HG02884 (cell line): Measurements from ENCODE around the gene SEMA3G.

Source experiments
- ATAC-seq: cut with Tn5 transposase; IDR thresholded peaks from one replicate; pipeline ENCODE4 v1.9.1; 2021; ENCODE audit warnings: mild to moderate bottlenecking, moderate library complexity; ENCODE audit not compliant: unreplicated experiment

The SEMA3G gene

DNA sequence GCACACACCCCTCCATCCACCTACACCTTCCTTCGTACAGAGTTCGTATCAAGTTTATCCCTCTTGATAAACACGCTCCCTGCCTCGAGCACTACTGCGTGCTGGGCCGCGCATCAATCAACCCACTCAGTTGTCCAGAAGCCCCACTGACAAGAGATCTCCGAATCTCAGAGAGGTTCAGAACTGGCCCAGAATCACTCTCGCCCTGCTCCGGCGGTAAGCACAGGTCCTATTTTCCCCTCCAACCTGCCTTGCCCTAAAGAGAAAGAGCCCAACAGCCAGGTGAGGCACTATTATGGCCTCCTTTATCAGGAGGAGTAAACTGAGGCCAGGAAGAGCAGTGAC lies 10.0 kb upstream of the SEMA3G start:
- ATAC-seq, result no peak

DNA sequence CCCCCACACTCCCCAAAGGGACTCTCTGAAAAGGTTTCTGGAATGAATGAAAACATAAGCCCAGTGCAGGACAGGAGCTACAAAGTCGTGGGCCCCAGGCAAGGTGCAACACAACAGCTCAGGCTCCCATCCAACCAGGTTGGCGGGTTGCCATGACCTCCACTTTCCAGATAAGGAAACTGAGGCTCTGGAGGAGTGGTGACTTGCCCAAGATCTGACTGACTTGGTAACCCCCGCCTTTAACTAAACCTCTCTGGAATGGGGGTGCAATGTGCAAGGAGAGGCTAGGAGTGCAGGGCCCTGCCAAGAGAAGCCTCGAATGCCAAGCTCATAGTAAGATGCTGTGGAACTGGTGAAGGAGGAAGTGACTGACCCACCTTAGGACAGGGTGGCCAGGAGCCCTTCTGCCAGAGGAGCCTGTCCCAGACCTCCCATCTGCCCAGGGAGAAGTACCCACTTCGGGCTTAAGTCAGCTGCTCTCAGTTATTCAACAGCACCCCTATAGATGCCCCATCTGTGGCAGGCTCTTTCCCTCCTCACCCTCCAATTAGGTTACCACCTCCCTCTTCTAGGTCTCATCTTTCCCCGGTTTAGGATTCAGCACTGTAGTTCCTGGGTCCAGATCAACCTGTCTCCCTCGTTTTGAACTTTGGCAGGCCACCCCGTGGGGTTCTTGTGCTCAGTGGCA lies 9.5 kb upstream of the SEMA3G start:
- ATAC-seq, result no peak

DNA sequence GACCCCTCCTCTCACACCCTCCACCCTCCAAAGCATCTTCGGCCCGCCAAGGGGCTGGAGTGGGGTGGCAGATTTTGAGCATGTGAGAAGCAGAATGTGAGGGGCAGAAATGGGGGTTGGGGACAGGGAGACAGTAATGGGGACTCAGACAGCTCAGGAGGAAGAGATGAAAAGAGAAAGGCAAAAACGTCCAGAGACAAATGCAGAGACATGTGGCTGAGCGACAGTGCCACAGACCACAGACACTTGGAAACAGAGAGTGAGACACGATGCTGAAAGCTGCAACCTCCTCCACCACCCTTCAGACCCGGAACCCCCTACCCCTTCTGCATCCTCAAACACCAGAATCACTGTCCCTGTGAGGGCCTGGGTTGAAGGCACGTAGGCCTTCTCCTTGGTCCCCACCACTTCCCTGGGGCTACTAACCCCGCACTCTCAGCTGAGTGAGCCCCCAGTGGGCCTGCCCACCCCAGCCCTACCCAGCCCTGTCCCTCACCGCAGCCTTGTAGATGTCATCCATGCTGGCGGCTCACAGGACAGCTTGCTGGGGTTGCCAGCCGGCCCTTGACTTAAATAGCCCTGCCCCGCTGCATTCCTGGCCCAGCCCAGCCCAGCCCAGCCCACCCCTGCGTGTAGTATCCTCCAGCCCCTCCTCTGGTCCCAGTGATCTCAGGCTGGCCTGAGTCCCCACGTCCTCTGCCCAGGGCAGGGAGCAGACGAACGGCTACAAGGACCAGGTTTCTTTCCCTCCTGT lies 8.8 kb upstream of the SEMA3G start, which contains the start of gene TNNC1:
TNNC1 (minus strand) TSS at position 546 of the 754 bp plus-strand sequence; CDS start at position 520, 26 bp downstream.
- ATAC-seq, result no peak

DNA sequence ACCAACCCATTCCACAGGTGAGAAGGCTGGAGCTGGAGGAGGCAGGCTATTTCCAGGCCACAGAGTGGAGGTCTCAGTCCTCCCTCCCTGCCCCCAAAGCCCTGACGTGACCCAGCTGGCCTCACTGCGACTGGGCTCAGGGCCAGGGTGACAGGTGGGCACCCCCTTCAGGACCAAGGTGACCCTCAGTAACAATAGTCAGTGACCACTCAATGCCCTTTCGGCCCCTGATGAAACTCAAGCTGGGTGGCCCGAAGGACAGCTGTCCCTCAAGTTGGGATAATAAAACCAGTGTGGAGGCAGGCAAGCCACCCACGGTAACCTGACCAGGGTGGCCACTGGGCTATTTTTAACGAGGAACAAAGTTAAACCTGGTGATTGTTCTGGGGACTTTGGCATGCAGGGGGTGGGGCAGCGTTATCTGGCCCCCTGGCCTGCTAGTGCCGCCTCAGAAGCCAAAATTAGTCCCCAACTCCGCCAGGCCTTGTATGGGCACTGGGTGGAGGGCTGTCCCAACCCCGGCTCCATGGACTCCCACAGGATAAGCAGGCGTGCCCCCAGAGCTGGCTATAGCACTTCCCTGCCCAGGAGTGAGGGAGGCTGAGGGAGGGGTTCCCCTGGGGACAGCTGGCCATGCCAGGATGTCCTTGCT lies 7.8 kb upstream of the SEMA3G start:
- no peak for ATAC-seq

DNA sequence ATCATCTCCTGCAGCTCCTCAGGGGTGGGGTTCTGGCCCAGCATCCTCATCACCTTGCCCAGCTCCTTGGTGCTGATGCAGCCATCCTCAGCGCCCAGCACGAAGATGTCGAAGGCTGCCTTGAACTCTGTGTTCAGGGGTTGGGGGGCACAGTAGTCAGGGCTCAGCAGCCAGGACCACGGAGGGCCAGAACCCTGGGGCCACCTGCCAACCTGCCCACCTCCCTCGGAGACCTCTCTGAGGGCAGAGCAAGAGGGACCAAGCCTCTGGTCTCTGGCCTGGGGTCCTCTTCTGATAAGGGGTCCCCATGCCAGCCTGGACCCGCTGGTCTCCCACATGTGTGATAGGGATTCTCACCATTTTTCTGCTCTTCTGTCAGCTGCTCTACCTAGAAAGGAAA lies 7.2 kb upstream of the SEMA3G start:
- no peak for ATAC-seq

DNA sequence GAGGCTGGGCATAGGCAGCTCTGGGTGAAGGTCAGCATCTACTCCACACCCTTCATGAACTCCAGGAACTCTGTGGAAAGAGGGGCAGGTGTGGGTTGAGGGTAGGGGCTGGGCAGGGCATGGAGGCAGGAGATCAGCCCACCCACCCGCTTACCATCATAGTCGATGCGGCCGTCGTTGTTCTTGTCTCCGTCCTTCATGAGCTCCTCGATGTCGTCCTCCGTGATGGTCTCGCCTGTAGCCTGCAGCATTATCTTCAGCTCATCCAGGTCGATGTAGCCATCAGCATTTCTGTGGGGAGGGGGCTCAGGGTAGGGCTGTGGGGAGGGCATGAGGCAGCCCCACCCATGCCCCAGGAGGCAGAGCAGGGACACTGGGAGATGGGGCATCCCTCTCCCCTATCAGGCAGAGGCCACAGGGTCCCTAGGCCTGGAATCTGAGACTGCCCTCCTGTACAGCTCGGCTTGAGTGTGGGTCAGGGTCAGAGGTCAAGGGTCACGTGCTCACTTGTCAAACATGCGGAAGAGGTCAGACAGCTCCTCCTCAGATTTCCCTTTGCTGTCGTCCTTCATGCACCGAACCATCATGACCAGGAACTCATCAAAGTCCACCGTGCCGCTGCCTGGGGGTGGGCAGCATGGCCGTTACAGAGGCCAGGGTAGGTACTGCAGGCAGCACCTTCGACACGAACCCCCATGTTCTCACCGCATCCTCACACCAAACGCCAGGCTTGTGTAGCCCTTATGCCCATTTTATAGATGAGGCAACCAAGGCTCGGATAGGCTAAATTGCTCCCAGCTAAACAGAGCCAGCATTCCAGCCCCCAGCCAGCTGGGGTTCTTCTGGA lies 6.6 kb upstream of the SEMA3G start:
- ATAC-seq, result no peak

DNA sequence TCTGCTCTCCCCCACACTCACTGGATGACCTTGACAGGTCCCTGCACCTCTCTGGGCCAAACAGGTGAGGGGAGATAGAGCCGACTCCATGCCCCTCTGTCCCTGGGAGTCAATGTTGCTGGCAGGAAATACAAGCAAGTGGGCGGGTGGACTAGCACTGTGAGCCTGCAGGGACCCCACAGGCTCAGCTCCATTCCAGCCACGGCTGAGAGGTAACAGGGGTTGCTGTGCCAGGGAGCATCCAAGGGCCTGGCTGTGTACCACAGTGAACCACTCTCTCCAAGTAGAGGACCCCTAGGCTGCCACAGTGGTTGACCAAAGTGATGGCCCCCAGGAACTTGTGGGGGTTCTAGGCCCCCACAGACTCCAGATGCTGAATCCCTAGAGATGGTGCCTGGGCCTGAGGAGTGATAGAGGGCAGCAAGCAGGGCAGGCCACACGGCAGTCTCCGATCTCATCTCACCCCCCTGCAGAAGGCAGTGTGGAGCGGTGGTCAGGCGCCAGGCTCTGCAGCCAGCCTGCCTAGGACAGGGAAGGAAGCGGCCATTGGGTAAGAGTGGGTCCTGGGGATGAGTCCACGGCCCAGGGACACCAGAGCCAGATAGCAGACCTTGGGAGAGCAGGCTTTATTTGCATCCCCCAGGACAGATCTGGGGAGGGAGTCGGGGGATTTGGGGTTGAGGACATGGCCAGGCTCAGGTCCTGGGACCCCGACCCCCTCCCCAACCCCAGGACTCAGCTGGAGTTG lies 5.8 kb upstream of the SEMA3G start:
- ATAC-seq, result no peak

DNA sequence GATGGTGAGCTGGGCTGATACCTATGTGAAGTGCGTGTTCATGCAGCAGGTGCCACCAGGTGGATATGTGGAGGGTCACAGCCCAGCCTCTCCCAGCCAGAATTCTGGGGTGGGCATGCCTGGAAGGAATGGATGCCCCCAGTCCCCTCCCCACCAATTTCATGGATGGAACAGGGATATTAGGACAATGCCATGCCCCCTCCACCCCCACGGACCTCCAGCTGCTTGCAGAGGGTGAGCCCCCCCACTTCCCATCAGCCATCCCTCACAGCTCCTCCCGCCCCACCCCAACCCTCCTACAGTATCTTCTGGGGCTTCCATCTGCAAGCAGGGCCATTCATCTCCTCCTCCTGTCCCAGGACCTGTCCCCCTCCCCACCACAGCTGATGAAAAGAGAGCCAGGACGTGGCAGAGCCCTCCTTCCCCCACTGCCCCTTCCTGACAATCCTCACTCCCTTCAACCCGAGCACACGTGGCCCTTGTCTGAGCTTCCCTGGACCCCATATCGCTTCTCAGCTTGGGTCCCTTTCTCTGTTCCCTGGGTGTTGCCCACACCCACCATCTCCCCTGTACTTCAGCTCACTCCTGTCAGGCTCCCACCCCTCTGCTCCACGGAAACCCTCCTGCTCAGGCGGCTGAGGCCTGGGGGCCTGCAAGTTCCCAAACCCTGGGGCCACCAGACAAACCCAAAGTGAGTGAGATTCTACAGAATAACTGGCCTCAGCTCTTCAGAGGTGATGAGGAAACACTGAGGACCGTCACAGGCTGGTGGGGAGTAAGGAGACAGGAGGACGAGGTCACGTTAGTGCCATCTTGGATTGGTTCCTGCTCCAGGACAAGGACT lies 2.8 kb upstream of the SEMA3G start:
- no peak for ATAC-seq

DNA sequence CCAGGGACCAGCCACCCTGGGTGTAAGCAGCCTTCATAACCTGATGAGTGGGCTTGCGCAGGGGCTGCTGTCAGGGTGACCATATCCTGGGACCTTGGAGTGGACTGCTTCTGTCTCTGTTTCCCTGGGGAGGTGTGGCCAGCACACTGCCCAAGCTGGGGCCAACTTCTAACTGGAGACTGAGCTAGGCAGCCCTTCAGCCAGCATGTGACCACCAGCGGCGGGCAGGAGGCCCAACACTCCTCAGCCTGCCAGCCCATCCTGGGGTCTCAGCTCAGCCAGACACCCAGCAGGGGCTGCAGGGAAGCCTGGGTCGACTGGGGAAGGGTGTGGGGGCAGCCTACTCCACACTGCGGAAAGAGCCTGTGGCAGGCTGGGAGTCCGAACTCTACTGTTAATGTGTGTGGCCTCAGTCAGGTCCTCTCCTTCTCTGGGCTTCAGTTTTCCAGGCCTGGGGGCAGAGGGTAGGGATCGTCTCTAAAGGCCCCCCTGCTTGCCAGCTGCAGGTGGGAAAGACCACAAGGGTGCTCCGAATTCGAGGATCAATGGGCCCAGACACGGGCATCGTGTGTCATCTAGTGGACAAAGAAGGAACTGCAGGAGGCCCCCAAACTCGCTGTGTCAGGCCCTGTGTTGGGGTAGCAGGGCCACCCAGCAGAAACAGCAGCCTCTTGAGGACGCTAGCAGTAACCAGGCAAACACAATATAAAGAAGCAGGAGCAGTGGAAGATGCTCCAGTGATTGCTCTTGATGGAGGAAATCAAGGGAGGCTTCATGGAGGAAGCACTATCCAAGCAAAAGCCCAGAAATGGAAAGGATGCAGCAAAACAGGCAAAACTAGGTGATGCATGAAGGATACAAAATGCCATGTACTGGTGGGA lies 2.0 kb upstream of the SEMA3G start:
- ATAC-seq, result no peak

DNA sequence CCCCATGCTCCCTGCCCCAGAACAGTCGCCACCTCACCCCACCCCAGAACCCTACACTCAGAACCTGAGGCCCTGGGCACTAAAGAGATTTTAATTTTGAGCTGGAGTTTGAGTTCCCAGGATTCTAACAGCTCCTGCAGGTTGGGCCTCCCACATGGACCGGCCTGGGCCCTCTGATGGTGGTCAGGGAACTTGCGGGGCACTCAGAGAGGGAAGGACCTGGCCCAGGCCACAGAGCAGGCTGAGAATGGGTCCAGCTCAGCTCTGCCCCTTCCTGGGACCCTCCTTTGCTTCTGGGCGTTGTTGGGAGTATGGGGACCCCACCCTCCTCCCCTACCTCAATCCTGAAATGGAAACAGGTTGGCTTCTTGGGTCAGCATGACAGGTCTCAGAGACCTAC lies 1.1 kb upstream of the SEMA3G start:
- no peak for ATAC-seq

DNA sequence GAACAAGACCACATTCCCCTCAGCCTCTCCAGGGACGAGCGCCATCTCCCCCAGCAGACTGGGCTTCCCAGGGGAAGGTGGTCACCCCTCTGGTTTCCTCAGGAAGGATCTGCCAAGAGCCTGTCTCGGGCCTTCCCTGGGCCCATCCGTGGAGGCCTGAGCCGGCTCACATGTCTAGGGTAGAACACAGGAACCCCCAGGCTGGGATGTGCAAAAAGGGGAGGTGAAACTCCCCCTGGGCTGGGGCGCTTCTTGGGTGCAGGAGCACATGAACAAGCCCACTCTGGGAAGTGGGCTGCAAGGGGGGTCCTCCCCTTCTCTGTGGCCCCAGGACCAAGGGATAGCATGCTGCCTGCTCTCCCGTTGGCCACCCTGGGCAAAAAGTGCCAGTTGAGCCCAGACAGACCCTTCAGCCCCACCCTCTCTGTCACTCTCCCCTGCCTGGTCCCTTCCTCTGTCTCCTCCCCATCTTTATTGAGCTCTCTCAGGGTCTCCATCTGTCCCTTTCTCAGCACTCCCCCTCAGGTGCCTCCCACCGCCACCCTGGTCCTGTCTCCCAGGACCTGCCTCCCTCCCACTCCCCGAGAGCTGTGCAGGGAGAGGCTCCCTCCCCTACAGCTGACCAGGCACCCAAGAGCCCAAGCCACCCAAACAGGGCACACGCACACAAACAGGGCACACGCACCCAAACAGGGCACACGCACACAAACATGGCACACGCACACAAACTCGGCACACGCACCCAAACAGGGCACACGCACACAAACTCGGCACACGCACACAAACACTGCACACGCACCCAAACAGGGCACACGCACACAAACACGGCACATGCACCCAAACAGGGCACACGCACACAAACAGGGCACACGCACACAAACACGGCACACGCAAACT lies 864 bp downstream of the SEMA3G start:
- ATAC-seq, result no peak

DNA sequence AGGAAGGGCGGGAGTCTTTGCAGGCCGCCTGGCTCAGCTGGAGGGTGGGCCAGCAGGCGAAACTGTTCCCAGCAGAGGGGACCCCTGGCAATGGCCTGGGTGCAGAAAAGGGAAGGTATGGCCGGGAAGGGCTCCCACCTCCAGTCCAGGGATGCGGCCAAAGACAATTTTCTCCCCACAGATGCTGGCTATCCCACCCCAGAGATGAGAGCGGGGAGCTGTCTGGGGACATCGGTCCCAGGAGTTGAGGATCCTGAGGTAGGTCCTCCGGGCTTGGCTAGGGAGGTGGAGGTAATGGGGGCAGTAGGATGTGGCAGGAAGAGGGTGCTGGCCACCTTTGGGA lies 1.7 kb downstream of the SEMA3G start:
- no peak for ATAC-seq

DNA sequence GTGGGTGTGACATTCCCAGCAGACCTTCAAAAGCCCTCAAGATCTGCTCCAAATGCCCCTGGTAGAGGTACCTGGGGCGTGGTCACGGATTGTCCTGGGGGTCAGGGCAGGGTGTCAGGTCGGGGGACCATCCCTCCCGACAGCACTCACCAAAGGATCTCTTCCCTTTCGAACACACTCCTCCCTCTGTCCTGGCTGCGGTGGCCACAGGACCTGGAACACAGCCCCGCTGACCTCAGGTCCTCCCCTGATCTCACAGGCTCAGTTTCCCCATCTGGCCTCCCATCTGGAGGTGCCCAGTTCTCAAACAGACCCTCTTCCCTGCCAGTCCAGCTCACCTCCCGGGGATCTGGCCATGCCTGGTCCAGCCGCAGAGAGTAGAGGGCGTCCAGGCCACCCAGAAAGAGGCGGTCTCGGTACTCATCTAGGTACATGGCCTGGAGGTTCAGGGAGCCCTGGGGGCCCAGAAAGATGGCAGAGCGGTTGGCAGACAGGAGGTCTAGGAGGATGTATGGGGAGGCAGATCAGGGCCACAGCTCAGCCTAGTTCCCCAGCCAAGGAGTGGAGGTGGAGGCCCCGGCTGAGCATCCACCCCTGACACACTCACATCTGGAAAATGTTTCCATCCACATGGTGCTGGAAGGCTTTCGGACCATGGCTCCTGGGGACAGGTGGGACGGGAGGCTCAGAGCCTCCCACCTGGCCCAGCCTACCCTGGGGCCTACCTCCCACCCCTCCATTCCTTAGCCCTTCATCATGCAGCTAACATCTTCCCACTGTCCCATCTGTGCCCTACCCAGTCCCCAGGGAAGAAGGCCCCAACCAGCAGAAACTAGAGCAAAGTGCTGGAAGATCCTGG lies 2.3 kb downstream of the SEMA3G start:
- no peak for ATAC-seq

DNA sequence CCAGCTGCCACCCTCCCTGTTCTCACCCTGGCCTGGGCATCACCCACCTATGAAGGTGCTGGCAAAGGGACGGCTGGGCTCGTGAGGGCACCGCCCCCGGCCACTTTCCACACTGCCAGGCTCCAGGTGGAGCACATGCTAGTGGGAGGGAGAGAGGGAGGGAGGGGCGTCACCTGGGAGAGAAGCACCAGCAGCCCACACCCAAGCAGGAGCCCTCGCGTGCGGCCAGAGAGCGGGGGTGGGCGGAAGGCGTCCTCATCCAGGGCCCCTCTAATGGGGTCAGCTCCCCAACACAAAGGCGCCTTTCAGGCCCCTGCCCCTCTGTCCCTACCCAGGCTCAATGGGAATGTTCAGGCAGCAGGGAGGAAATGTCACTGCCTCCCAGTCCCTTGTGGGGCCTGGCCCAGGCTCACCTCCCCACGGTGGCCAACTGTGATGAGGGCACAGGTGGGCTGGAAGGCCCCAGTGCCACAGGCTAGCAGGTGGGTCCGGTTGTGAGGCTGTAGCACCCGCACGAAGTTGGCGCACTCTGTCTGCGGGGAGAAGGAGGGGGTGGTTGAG lies 3.1 kb downstream of the SEMA3G start:
- no peak for ATAC-seq

DNA sequence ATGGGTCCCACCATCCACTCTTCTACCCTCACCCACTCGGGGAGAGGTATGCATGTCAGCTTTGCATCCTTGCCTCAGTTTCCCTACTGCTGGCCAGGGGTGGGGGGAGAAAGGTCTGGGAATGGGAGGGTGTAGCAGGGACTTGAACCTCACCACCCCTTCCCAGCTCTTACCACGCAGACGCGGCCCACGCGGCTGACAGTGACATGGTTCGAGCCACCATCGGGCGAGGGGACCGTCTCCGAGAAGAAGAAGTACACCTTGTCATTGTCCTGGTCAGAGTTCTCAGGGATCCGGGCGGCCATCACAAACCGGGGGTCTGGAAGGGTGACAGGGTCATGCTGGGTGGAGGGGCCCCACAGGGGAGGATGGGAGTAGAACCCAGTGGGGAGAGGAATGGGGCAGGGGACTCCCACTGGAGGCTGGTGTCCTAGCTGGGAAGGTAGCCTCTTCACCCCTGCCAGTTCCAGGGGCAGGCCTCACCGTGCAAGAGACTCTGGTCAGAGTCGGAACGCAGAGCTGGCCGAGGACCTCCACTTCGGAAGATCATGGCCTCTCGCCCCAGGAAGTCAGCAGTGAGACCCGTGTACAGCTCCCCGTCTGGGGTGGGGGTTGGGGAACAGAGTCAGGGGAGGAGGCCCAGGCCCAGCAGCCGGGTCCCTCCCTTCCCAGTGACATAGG lies 3.7 kb downstream of the SEMA3G start:
- ATAC-seq, result no peak

DNA sequence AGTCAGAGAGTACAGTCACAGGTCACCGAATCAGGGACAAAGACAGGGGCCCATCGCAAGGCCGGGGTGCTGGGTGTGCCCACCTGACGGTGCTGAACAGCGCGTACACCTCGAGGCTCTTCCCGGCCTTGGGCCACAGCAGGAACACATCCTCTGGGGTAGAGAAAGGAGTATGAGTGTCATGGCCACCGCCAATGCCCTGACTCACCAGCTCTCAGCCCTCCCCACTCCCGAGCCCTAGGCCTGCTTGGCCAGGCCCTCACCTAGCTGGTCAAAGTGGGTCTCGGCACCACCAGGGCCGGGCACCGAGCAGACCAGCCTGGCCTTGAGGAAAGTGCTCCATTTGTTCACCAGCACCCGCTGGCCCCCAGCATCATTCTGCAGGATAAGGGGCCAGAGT lies 4.2 kb downstream of the SEMA3G start:
- no peak for ATAC-seq
